Brain microvascular endothelial cell (primary cell): ENCODE measurements around the gene UBE2S.

ENCODE experiments used
- DNase-seq: peaks from one replicate; pipeline ENCODE4 v3.0.0-alpha.2; 2020
- H3K27ac ChIP-seq: fragments of 250-450 bp; sonication (Bioruptor Pico); 2 replicates; pipeline ENCODE4 v1.5.1; 2020; ENCODE audit warnings: mild to moderate bottlenecking, moderate library complexity
- H3K27me3 ChIP-seq: fragments of 250-450 bp; sonication (Bioruptor Pico); replicated peaks from 2 replicates; pipeline ENCODE4 v1.5.1; 2020; ENCODE audit warnings: mild to moderate bottlenecking
- H3K36me3 ChIP-seq: fragments of 250-450 bp; sonication (Bioruptor Pico); replicated peaks from 2 replicates; pipeline ENCODE4 v1.5.1; 2020; ENCODE audit warnings: mild to moderate bottlenecking
- H3K4me3 ChIP-seq: 2 replicates; pipeline ENCODE4 v1.5.1; 2011; ENCODE audit warnings: low read depth, mild to moderate bottlenecking, control low read depth, low read length, moderate library complexity
- in situ Hi-C: cut with HindIII; loops from 2 replicates; pipeline ENCODE4 v1.10.0; 2017; ENCODE audit warnings: low sequenced_read_pairs, low pct_ligation_motif_present
- TF ChIP-seq, protein P1 (sequence below): IDR thresholded peaks from 2 replicates; pipeline ENCODE4 v1.5.1; 2011; ENCODE audit warnings: low read depth, mild to moderate bottlenecking, moderate library complexity, low read length, control low read depth, inconsistent platforms; ENCODE audit errors: missing control alignments

The UBE2S gene

DNA sequence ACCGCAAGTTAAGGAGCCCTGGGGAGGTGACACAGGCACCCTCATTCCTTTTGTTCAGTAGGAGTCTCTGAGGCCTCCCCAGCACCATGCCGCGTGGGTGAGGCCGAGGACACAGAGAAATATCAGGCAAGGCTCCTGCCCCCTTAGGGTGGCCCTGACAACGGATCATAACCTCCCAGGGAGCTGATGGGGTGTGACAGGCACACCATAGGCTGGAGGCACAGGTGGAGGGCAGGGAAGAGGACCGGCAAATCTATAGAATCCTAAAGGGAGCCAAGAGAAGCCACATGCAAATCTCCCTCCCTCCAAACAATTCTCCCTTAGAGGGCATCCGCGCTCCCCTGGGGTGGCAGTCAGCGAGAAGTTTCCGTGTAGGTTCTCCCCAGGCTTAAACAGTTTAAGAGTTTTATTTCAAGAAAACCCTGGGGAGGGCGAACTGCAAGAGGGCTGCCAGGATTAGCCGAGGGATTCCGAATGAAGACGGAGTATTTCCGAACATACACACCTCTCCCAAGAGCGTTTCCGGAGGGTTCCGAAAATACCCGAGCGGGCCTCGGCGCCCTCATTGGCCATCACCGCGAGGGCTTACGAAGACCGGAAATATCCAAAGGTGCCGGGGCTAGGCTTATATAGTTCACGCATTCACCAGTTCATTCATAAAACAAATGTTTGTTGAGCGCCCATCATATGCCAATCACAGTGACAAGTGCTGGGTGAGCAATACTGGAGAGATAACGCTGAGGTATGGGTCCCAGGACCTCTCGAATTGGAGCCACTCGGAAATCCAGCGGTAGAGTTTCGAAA, 22.5 kb downstream of the UBE2S start:
- Histone ChIP-seq H3K4me3 (peak overlapping the region; percentile 60), H3K27me3 (no peaks in the 10 kb centered on the region), H3K27ac (peak overlapping the region; percentile 77), H3K36me3 (peaks cover 33% of the 10 kb centered on the region)
- peak; percentile 95 for DNase-seq
- in situ Hi-C loops, result loop anchor here (25.0 kb wide), 1 partner anchor 227 kb away; the partner anchor contains the start of genes ZNF524, ZNF784 and ZNF865
- TF ChIP-seq, protein P1, sequence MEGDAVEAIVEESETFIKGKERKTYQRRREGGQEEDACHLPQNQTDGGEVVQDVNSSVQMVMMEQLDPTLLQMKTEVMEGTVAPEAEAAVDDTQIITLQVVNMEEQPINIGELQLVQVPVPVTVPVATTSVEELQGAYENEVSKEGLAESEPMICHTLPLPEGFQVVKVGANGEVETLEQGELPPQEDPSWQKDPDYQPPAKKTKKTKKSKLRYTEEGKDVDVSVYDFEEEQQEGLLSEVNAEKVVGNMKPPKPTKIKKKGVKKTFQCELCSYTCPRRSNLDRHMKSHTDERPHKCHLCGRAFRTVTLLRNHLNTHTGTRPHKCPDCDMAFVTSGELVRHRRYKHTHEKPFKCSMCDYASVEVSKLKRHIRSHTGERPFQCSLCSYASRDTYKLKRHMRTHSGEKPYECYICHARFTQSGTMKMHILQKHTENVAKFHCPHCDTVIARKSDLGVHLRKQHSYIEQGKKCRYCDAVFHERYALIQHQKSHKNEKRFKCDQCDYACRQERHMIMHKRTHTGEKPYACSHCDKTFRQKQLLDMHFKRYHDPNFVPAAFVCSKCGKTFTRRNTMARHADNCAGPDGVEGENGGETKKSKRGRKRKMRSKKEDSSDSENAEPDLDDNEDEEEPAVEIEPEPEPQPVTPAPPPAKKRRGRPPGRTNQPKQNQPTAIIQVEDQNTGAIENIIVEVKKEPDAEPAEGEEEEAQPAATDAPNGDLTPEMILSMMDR, result no peak

DNA sequence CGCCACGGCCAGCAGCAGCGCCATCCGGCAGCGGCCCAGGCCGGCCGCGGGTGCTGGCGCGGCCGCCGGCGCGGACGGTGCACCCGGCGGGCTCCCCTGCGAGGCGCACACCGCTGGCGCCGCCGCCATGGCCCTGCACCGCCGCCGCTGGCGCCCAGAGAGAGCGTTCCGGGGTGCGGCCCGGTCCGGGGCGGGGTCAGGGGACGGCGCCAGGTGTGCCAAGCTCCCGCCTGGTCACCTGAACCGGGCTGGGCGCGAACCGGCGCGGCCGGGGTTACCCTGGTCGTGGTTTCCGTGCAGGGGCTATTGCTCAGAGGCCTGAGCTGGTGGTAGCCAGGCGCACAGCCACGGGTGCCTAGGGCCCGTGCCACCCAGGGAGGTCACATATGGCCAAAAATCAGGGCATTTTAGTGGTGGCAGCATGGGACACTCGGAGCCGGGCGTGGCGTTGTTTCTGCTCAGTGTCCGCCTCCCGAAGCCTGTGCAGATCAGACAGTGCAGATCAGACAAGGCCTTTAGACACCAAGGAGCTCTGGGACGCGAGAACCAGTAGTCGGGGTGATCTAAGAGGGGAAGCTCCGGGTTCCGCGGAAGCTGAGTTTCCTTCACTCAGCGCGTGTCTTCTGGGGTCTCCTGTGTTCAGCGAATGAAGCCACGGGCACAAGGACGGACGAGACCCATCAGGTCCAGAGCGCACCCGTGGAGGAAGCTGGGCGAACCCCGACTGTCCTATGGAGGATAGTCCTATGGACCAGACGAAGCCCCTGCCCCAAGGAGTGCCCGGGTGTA, 23.3 kb downstream of the UBE2S start, which contains the start of gene TMEM238:
TSS of gene TMEM238 (minus strand) at position 162 of the 789 bp plus-strand sequence. CDS start at position 129, 33 bp downstream.
- Histone ChIP-seq H3K27me3 (no peaks in the 10 kb centered on the region), H3K4me3 (peak within 1 kb of the TSS; percentile 55), H3K27ac (peak within 1 kb of the TSS; percentile 77), H3K36me3 (peaks cover 25% of the 10 kb centered on the region)
- DNase-seq, result no peak
- TF ChIP-seq, protein P1, result no peak
- in situ Hi-C loops, result loop anchor here (25.0 kb wide), 1 partner anchor 228 kb away; the partner anchor contains the start of genes ZNF524, ZNF784 and ZNF865

DNA sequence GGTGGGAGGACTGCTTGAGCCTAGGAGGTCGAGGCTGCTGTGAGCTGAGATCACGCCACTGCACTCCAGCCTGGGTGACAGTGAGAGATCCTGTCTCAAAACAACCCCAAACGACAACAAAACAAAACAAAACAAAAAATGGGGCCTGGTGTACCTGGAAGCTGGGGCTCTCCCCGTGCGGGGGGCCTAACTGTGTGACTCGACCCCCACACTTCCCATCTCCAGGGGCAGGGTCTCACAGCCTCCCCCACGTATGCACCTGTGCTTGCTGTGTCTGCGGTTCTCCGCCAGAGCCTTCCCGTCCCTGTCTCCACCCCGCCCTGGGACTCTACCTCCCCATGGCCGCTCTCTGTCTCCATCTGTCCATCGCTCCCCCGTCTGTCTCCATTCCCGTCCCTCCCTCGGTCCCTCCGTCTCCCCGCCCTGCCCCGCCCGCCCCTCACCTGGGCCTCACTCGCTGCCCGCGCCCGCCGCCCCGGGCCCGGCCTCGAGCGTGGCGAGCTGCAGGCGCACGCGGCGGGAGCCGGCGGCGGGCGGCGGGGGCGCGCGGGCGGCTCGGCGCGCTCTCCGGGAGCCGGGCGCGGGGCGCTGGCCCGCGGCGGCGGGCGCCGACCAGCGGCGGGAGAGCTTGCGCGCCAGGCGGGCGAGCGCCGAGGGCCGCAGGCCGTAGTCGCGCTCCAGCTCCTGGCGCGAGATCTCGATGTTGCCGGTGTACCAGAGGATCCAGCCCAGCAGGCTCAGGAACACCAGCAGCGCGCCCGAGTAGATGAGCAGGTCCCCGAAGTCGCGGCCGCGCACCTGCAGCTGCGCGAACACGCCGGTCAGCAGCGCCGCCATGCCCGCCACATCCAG, 24.1 kb downstream of the UBE2S start:
- peak overlapping the region; percentile 55 for H3K4me3 ChIP-seq
- peak; percentile 56 for DNase-seq

DNA sequence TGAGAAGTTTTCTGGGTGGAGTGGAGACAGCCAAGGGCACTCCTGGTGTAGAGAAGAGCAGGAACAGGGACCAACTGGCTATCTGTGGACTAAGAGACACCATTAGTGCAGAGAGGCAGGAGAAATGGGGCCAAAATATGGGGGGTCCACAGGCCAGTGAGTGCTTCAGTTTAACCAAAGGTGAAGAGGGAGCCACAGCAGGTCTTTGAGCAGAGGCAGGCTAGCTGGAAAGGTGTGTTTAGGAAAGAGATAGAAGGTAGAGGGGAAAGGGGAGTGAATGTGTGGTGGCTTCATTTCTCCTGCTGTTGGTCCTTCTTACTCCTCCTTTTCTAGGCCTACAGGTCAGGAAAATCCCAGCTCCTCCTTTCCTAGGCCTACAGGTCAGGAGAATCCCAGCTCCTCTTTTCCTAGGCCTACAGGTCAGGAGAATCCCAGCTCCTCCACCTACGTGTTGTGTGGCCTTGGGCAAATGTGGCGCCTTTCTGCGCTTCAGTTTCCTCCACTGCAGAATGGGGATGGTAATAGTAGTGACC, 25.0 kb downstream of the UBE2S start:
- H3K4me3 ChIP-seq, result no peak overlapping the region
- peaks cover 2% of the 10 kb centered on the region for H3K27me3 ChIP-seq
- no peak overlapping the region for H3K27ac ChIP-seq
- TF ChIP-seq, protein P1, result no peak
- DNase-seq, result no peak
- H3K36me3 ChIP-seq, result peaks cover 8% of the 10 kb centered on the region
- in situ Hi-C loops, result loop anchor here (25.0 kb wide), 1 partner anchor 230 kb away; the partner anchor contains the start of genes ZNF524, ZNF784 and ZNF865

More for the DNA sequence above, 24.1 kb downstream of the UBE2S start:
- Histone ChIP-seq H3K27ac (no peak overlapping the region), H3K27me3 (no peaks in the 10 kb centered on the region), H3K36me3 (peaks cover 17% of the 10 kb centered on the region)
- in situ Hi-C loops, result loop anchor here (25.0 kb wide), 1 partner anchor 229 kb away; the partner anchor contains the start of genes ZNF524, ZNF784 and ZNF865
- TF ChIP-seq, protein P1, result peak; percentile 18

DNA sequence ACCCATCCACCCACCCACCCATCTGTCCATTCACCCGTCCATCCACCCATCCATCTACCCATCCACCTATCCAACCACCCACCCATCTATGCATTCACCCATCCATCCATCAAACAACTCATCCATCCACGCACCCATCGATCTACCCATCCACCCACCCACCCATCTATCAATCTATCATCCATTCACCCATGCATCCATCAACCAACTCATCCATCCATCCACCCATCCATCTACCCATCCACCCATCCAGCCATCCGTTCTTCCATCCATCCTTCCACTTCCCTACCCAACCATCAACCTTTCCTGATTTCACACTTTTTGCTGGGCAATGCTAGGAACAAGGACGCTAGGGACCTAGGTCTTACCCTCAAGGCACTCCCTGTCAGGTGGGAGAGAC, 25.6 kb downstream of the UBE2S start:
- H3K4me3 ChIP-seq, result no peak overlapping the region
- DNase-seq, result no peak
- TF ChIP-seq, protein P1, result no peak
- peaks cover 2% of the 10 kb centered on the region for H3K36me3 ChIP-seq
- H3K27ac ChIP-seq, result no peak overlapping the region
- in situ Hi-C loops, result loop anchor here (25.0 kb wide), 1 partner anchor 230 kb away; the partner anchor contains the start of genes ZNF524, ZNF784 and ZNF865
- peaks cover 2% of the 10 kb centered on the region for H3K27me3 ChIP-seq
